Peyer's patch (tissue), 4 donors: ENCODE results near the gene TBC1D22B. TPM values are rescaled to one million over a fixed set of nuclear protein-coding genes. Genes with fewer than 3 reads are reported as not detected.

Experiments
- DNase-seq, 3 donors: peaks; one replicate each; pipeline ENCODE4 v3.0.0-alpha.2; 2017 to 2019
- H3K27ac ChIP-seq, 4 donors: fragments of 200-600 bp; sonication (generic); one replicate each; pipeline ENCODE4 v1.5.1; 2016 to 2019
- H3K27me3 ChIP-seq, 2 donors: fragments of 200-600 bp; sonication (generic); one replicate each; pipeline ENCODE4 v1.5.1; 2019
- H3K36me3 ChIP-seq, 3 donors: fragments of 200-600 bp; sonication (generic); one replicate each; pipeline ENCODE4 v1.5.1; 2016 to 2019
- H3K4me1 ChIP-seq, 4 donors: fragments of 200-600 bp; sonication (generic); one replicate each; pipeline ENCODE4 v1.5.1; 2016 to 2019
- H3K4me3 ChIP-seq, 4 donors: fragments of 200-600 bp; sonication (generic); 1 replicate in 3 of 4; 2 replicates in 1 of 4; pipeline ENCODE4 v1.5.1; 2016 to 2019; ENCODE audit warnings: mild to moderate bottlenecking in 1 of 4
- H3K9me3 ChIP-seq, 4 donors: fragments of 200-600 bp; sonication (generic); one replicate each; pipeline ENCODE4 v1.5.1; 2016 to 2019; ENCODE audit warnings: mild to moderate bottlenecking in 1 of 4
- CTCF ChIP-seq, 6 experiments: fragments of 450-650 bp in 4 of 6; fragments of 200-600 bp in 2 of 6; sonication (generic) in 1 of 6; IDR thresholded peaks; one replicate each; pipeline ENCODE4 v1.5.1; 2017 to 2019; ENCODE audit warnings: antibody characterized with exemption in 6 of 6, mild to moderate bottlenecking in 3 of 6, moderate library complexity in 1 of 6
- POLR2A ChIP-seq, 2 donors: fragments of 450-650 bp; IDR thresholded peaks; one replicate each; pipeline ENCODE4 v1.5.1; 2017; ENCODE audit warnings: antibody characterized with exemption in 2 of 2, mild to moderate bottlenecking in 2 of 2, moderate library complexity in 2 of 2
- small RNA-seq, 2 donors: library from RNA; depleted of rRNA; stranded (forward); fragments of <200 nt; gene quantifications; one replicate each; pipeline ENCODE3, GENCODE V24; 2016
- total RNA-seq, 4 donors: library from RNA; depleted of rRNA; stranded (reverse); fragments of >200 nt; gene quantifications; one replicate each; pipeline ENCODE4 v1.1.0, GENCODE V29; 2016

TBC1D22B gene
- total RNA-seq, 4 donors from 2014 or later = 12.4 to 23.3 (median 19.0) TPM

- Histone ChIP-seq H3K27me3 (no peaks in the 10 kb centered on the region), H3K27ac (no peak overlapping the region), H3K36me3 (peaks cover 0 to 64% (median 0%) of the 10 kb centered on the region in 3 donors), H3K9me3 (no peaks in the 10 kb centered on the region), H3K4me1 (no peaks in the 10 kb centered on the region), H3K4me3 (no peak overlapping the region)
- no peak for DNase-seq
- TF ChIP-seq CTCF (IDR thresholded peaks at IDR 0.05) = no peak
- no peak for TF ChIP-seq POLR2A (IDR thresholded peaks at IDR 0.05)
Measured at GRCh38 chr6:37375376-37375775, 117.8 kb downstream of the TBC1D22B start.

DNA sequence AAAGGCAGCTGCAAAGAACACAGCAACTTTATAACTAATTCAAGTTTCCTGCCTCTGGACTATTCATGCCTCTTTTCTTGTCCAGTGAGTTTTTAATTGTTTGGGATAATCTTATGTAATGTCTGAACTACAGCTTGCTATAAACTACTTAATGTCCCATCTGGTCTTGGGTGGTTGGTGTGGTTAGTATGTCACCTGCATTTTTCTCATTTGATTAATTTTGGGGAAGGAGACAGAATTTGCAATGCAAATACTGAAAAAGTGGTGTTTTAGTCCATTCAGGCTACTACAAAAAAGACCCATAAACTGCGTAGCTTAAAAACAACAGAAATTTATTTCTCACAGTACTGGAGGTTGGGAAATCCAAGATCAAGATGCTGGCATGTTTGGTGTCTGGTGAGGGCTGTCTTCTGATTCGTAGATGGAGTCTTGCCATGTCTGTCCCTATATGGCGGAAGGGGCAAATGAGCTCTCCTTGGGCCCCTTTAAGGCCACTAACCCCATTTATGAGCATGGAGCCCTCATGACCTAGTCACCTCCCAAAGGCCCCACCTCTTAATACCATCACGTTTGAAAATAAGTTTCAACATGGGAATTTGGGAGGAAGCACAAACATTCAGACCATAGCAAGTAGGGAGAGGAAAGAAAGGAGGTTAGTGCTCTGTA, 118.6 kb downstream of the TBC1D22B start:
- H3K36me3 ChIP-seq = peaks cover 0 to 62% (median 0%) of the 10 kb centered on the region in 3 donors
- TF ChIP-seq CTCF (IDR thresholded peaks at IDR 0.05) (no peak), POLR2A (IDR thresholded peaks at IDR 0.05) (no peak)

DNA sequence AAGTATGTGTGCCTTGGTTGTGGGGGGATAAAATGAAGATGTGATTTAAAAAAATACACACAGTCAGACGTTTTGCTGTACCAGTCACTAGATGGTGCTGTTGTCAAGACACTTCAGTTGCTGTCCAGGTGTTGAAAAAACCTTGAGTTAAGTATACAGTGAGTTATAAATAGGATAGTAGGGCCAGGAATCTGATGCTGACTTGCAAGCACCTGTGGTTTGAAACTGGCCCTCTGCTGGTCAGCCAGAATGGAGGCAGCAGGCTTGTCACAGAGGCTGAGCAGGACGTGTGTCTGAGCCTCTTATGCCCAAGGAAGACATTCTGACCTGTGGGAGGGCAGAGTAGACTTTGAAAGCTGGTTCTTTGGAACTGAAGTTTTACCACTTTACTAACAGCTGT, 124.0 kb downstream of the TBC1D22B start:
- Histone ChIP-seq H3K36me3 (peaks cover 0 to 46% (median 0%) of the 10 kb centered on the region in 3 donors), H3K4me3 (no peak overlapping the region), H3K27me3 (no peaks in the 10 kb centered on the region), H3K4me1 (no peaks in the 10 kb centered on the region), H3K27ac (no peak overlapping the region), H3K9me3 (no peaks in the 10 kb centered on the region)
- peak in 1 of 3 donors; percentile 47 for DNase-seq
- TF ChIP-seq POLR2A (IDR thresholded peaks at IDR 0.05) (no peak), CTCF (IDR thresholded peaks at IDR 0.05) (peak in 5 of 6 experiments; percentile 21 to 70 (median 60))

More for the DNA sequence above, 118.6 kb downstream of the TBC1D22B start:
- no peaks in the 10 kb centered on the region for H3K4me1 ChIP-seq
- no peaks in the 10 kb centered on the region for H3K27me3 ChIP-seq
- H3K27ac ChIP-seq = no peak overlapping the region
- H3K9me3 ChIP-seq = no peaks in the 10 kb centered on the region
- no peak overlapping the region for H3K4me3 ChIP-seq
- no peak for DNase-seq

Small RNA genes lying within 50 kb of the gene (small RNA-seq; reads per million reads assigned to genes)
- gene AL096712.1 (0 reads per million in 2 donors), gene RN7SL273P (0 reads per million in 2 donors)

Other genes with a start within 250 kb of the TBC1D22B start
- 10 to 100 TPM; 36.6 to 78.4 (median 49.2) TPM for gene PIM1, start 87.6 kb upstream of the TBC1D22B start, total RNA-seq
- under 1 TPM in 1 of 4 donors, not detected in 3; 0.53 TPM for gene TMEM217, start 372 bp downstream of the TBC1D22B start, total RNA-seq
- 10 to 100 TPM in 3 of 4 donors, 1 to 10 TPM in 1; 8.9 to 19.0 (median 13.5) TPM for gene RNF8, start 96.2 kb downstream of the TBC1D22B start, total RNA-seq
- 100 to 1,000 TPM in 1 of 4 donors, 10 to 100 TPM in 3; 19.3 to 135 (median 41.7) TPM for gene CMTR1, start 175.4 kb downstream of the TBC1D22B start, total RNA-seq
- gene CCDC167, start 242.1 kb downstream of the TBC1D22B start, total RNA-seq = 10 to 100 TPM in 3 of 4 donors, 1 to 10 TPM in 1; 8.0 to 28.1 (median 19.3) TPM